Astrocyte (in vitro differentiated cells and primary cell): ENCODE measurements around the gene EN1. TPM values are rescaled to one million over a fixed set of nuclear protein-coding genes. Genes with fewer than 3 reads are reported as not detected.

Source experiments
- DNase-seq: peaks from one replicate; pipeline ENCODE4 v3.0.0-alpha.2; 2010; ENCODE audit warnings: low read depth
- FAIRE-seq: peaks from 2 replicates; lab custom pipeline; 2011; peaks lifted over from hg19 to GRCh38; lab: Jason Lieb, UNC
- H2AFZ ChIP-seq: 2 replicates; pipeline ENCODE4 v1.6.0; 2012; ENCODE audit warnings: low read depth, low read length, inconsistent platforms
- H3K27ac ChIP-seq: 2 replicates; pipeline ENCODE4 v1.5.1; 2011; ENCODE audit warnings: low read depth, low read length, inconsistent platforms
- H3K27me3 ChIP-seq: 2 replicates; pipeline ENCODE4 v1.6.0; 2011; ENCODE audit warnings: low read length, inconsistent platforms; ENCODE audit not compliant: insufficient read depth
- H3K36me3 ChIP-seq: 2 replicates; pipeline ENCODE4 v1.5.1; 2011; ENCODE audit warnings: low read length, inconsistent platforms; ENCODE audit not compliant: insufficient read depth
- H3K4me1 ChIP-seq: 2 replicates; pipeline ENCODE4 v1.5.1; 2011; ENCODE audit warnings: low read length, inconsistent platforms; ENCODE audit not compliant: insufficient read depth
- H3K4me2 ChIP-seq: 2 replicates; pipeline ENCODE4 v1.6.0; 2012; ENCODE audit warnings: low read length, inconsistent platforms
- H3K4me3 ChIP-seq: 2 replicates; pipeline ENCODE4 v1.5.1; 2011; ENCODE audit warnings: low read depth, mild to moderate bottlenecking, low read length, inconsistent platforms; ENCODE audit not compliant: insufficient read depth
- H3K79me2 ChIP-seq: 2 replicates; pipeline ENCODE4 v1.6.0; 2012; ENCODE audit warnings: mild to moderate bottlenecking, low read length, inconsistent platforms; ENCODE audit not compliant: insufficient read depth
- H3K9ac ChIP-seq: 2 replicates; pipeline ENCODE4 v1.6.0; 2012; ENCODE audit warnings: mild to moderate bottlenecking, low read length, inconsistent platforms
- H3K9me3 ChIP-seq: 2 replicates; pipeline ENCODE4 v1.5.1; 2012; ENCODE audit warnings: low read depth, mild to moderate bottlenecking, low read length, inconsistent platforms; ENCODE audit not compliant: insufficient read depth
- H4K20me1 ChIP-seq: 2 replicates; pipeline ENCODE4 v1.6.0; 2012; ENCODE audit warnings: low read length, inconsistent platforms; ENCODE audit not compliant: insufficient read depth
- H3K27ac Mint-ChIP-seq: one replicate; pipeline ENCODE4 v1.8.0; 2021; ENCODE audit warnings: mild to moderate bottlenecking, mixed read lengths; ENCODE audit not compliant: unreplicated experiment
- H3K27me3 Mint-ChIP-seq: one replicate; pipeline ENCODE4 v1.8.0; 2021; ENCODE audit warnings: low read depth, mixed read lengths; ENCODE audit not compliant: unreplicated experiment
- H3K36me3 Mint-ChIP-seq: one replicate; pipeline ENCODE4 v1.8.0; 2021; ENCODE audit warnings: low read depth, mixed read lengths; ENCODE audit not compliant: unreplicated experiment
- H3K4me1 Mint-ChIP-seq: one replicate; pipeline ENCODE4 v1.8.0; 2021; ENCODE audit warnings: low read depth, mixed read lengths; ENCODE audit not compliant: unreplicated experiment
- H3K4me3 Mint-ChIP-seq: one replicate; pipeline ENCODE4 v1.8.0; 2021; ENCODE audit warnings: mild to moderate bottlenecking, moderate library complexity, mixed read lengths; ENCODE audit not compliant: unreplicated experiment
- H3K9me3 Mint-ChIP-seq: one replicate; pipeline ENCODE4 v1.8.0; 2021; ENCODE audit warnings: mild to moderate bottlenecking, mixed read lengths; ENCODE audit not compliant: unreplicated experiment
- EZH2 ChIP-seq: IDR thresholded peaks from 2 replicates; pipeline ENCODE4 v1.6.1; 2012; ENCODE audit warnings: mild to moderate bottlenecking, low read length, inconsistent platforms; ENCODE audit not compliant: insufficient read depth
- total RNA-seq: library from RNA; stranded (reverse); gene quantifications from 2 replicates; pipeline ENCODE4 v1.2.1, GENCODE V29; 2021
- TF ChIP-seq, protein P1 (sequence below): IDR thresholded peaks from 2 replicates; pipeline ENCODE4 v1.5.1; 2011; ENCODE audit warnings: low read depth, mild to moderate bottlenecking, inconsistent platforms, low read length, moderate library complexity; ENCODE audit not compliant: insufficient read depth

EN1 gene
- total RNA-seq, 1 donor from 2014 or later: 0.09 TPM

DNA sequence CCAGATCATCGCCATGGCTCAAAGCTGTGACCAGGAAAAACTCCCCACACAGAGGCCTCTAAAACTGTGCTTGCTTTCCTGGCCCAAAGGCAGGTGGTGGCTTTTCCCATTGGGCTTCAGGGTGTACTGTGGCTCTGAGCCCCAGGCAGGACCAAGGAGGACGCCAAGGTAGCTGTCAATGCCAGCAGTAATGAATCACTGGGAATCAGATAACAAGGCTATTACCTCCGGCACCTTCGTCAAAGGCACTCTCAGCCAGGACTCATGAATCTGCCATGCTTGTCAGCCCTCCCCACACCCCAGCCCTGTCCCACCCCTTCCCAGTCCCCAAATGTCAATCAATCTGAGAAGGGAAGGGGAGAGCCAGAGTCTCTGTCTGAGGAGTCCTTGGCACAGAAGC is 27.9 kb upstream of the EN1 start:
- H3K4me1 Mint-ChIP-seq: peaks cover 4% of the 10 kb centered on the region
- Histone ChIP-seq H3K9ac (no peak overlapping the region), H4K20me1 (no peaks in the 10 kb centered on the region), H3K27ac (no peak overlapping the region), H3K4me1 (no peaks in the 10 kb centered on the region), H3K36me3 (no peaks in the 10 kb centered on the region), H3K9me3 (no peaks in the 10 kb centered on the region), H3K4me3 (no peak overlapping the region), H3K79me2 (no peaks in the 10 kb centered on the region), H3K27me3 (peaks cover 5% of the 10 kb centered on the region), H3K4me2 (no peak overlapping the region), H2AFZ (no peak overlapping the region)
- no peaks in the 10 kb centered on the region for H3K36me3 Mint-ChIP-seq
- TF ChIP-seq, protein P1, sequence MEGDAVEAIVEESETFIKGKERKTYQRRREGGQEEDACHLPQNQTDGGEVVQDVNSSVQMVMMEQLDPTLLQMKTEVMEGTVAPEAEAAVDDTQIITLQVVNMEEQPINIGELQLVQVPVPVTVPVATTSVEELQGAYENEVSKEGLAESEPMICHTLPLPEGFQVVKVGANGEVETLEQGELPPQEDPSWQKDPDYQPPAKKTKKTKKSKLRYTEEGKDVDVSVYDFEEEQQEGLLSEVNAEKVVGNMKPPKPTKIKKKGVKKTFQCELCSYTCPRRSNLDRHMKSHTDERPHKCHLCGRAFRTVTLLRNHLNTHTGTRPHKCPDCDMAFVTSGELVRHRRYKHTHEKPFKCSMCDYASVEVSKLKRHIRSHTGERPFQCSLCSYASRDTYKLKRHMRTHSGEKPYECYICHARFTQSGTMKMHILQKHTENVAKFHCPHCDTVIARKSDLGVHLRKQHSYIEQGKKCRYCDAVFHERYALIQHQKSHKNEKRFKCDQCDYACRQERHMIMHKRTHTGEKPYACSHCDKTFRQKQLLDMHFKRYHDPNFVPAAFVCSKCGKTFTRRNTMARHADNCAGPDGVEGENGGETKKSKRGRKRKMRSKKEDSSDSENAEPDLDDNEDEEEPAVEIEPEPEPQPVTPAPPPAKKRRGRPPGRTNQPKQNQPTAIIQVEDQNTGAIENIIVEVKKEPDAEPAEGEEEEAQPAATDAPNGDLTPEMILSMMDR: no peak
- TF ChIP-seq EZH2: no peak
- H3K27me3 Mint-ChIP-seq: peaks cover 63% of the 10 kb centered on the region
- no peak overlapping the region for H3K27ac Mint-ChIP-seq
- no peak for DNase-seq
- no peak overlapping the region for H3K4me3 Mint-ChIP-seq
- no peak for FAIRE-seq
- peaks cover 3% of the 10 kb centered on the region for H3K9me3 Mint-ChIP-seq

DNA sequence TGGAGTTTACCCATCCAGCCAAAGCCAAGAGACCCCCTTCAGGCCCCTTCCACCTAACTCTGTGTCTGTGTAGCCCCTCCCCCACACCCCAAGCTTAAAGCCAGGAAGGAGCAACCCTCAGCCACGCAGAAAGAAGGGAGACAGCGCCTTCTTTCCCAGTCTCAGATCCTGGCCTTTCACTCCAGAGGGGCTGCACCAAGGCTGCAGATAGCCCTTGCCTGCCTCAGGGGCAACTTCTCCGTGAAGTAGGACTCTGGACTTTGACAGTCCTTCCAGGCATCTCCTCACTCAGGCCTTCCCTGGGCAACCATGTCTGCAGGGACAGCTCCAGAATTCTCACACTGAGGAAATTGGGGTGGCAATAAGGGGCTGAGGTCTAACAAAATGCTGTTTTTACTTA is 26.9 kb upstream of the EN1 start:
- Histone ChIP-seq H3K4me1 (no peaks in the 10 kb centered on the region), H4K20me1 (no peaks in the 10 kb centered on the region), H3K27ac (no peak overlapping the region), H3K4me3 (no peak overlapping the region), H3K9me3 (no peaks in the 10 kb centered on the region), H3K79me2 (no peaks in the 10 kb centered on the region), H3K27me3 (peaks cover 5% of the 10 kb centered on the region), H2AFZ (no peak overlapping the region), H3K9ac (no peak overlapping the region), H3K4me2 (no peak overlapping the region), H3K36me3 (no peaks in the 10 kb centered on the region)
- Mint-ChIP-seq H3K27ac (no peak overlapping the region), H3K36me3 (no peaks in the 10 kb centered on the region), H3K27me3 (peaks cover 64% of the 10 kb centered on the region), H3K4me3 (no peak overlapping the region), H3K4me1 (peaks cover 4% of the 10 kb centered on the region), H3K9me3 (peaks cover 3% of the 10 kb centered on the region)
- no peak for FAIRE-seq
- no peak for TF ChIP-seq EZH2
- TF ChIP-seq, protein P1: no peak
- DNase-seq: no peak

DNA sequence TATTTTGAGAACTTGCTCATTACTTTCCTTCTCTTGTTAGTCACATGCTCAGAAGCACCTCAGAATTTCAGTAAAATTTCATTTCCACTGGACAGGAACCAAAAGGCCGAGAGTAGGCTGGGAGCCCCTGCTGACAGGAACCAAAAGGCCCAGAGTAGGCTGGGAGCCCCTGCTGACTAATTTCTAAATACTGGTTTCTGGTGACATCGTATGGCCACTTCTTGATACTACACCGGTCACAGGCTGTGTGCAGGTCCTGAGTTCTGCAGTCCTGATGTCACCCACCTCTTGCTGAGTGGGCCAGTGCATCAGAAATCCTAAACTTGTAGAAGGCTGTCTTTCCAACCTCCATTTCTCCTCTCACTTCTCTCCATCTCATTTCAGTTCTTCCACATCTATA is 17.7 kb upstream of the EN1 start:
- TF ChIP-seq, protein P1: peak; percentile 75
- TF ChIP-seq EZH2: no peak
- H3K4me2 ChIP-seq: no peak overlapping the region
- no peak overlapping the region for H3K4me3 ChIP-seq
- no peak for FAIRE-seq
- peaks cover 42% of the 10 kb centered on the region for H3K27me3 Mint-ChIP-seq
- no peaks in the 10 kb centered on the region for H3K4me1 ChIP-seq
- no peak for DNase-seq
- H3K4me3 Mint-ChIP-seq: no peak overlapping the region
- peaks cover 3% of the 10 kb centered on the region for H3K9me3 Mint-ChIP-seq
- H2AFZ ChIP-seq: no peak overlapping the region
- no peaks in the 10 kb centered on the region for H4K20me1 ChIP-seq
- H3K36me3 Mint-ChIP-seq: no peaks in the 10 kb centered on the region
- H3K27me3 ChIP-seq: peaks cover 16% of the 10 kb centered on the region
- H3K9ac ChIP-seq: no peak overlapping the region
- H3K4me1 Mint-ChIP-seq: peaks cover 2% of the 10 kb centered on the region
- no peak overlapping the region for H3K27ac ChIP-seq
- H3K36me3 ChIP-seq: no peaks in the 10 kb centered on the region
- no peaks in the 10 kb centered on the region for H3K79me2 ChIP-seq
- H3K9me3 ChIP-seq: no peaks in the 10 kb centered on the region
- H3K27ac Mint-ChIP-seq: no peak overlapping the region
